H9 (cell line): ENCODE data around the gene RCAN3. TPM values are rescaled to one million over a fixed set of nuclear protein-coding genes. Genes with fewer than 3 reads are reported as not detected.

Experiments
- DNase-seq: peaks from one replicate; pipeline ENCODE4 v3.0.0-alpha.2; 2017
- H2AFZ ChIP-seq: one replicate; pipeline ENCODE4 v1.6.1; 2013; ENCODE audit warnings: mild to moderate bottlenecking, low read length, control low read depth, moderate library complexity
- H2AK5ac ChIP-seq: 2 replicates; pipeline ENCODE4 v1.6.1; 2013; ENCODE audit warnings: low read length, control low read depth, mixed read lengths; ENCODE audit not compliant: insufficient read length
- H2BK120ac ChIP-seq: one replicate; pipeline ENCODE4 v1.6.1; 2013; ENCODE audit warnings: low read depth, mild to moderate bottlenecking, low read length, control low read depth, inconsistent platforms; ENCODE audit not compliant: poor library complexity, severe bottlenecking
- H2BK12ac ChIP-seq: 2 replicates; pipeline ENCODE4 v1.6.1; 2013; ENCODE audit warnings: low read length, control low read depth, mixed read lengths, low read depth; ENCODE audit not compliant: insufficient read length
- H2BK15ac ChIP-seq: 2 replicates; pipeline ENCODE4 v1.6.1; 2013; ENCODE audit warnings: low read depth, low read length, control low read depth
- H2BK20ac ChIP-seq: one replicate; pipeline ENCODE4 v1.6.1; 2013; ENCODE audit warnings: low read depth, mild to moderate bottlenecking, low read length, control low read depth, inconsistent platforms; ENCODE audit not compliant: poor library complexity, severe bottlenecking
- H2BK5ac ChIP-seq: 2 replicates; pipeline ENCODE4 v1.6.1; 2013; ENCODE audit warnings: low read length, control low read depth, mixed read lengths; ENCODE audit not compliant: insufficient read length
- H3K14ac ChIP-seq: 2 replicates; pipeline ENCODE4 v1.6.1; 2013; ENCODE audit warnings: low read length, control low read depth; ENCODE audit not compliant: insufficient read depth
- H3K18ac ChIP-seq: 2 replicates; pipeline ENCODE4 v1.6.1; 2013; ENCODE audit warnings: low read depth, mild to moderate bottlenecking, mixed read lengths, low read length, control low read depth; ENCODE audit not compliant: insufficient read length
- H3K23ac ChIP-seq: 2 replicates; pipeline ENCODE4 v1.6.1; 2013; ENCODE audit warnings: low read length, control low read depth, mixed read lengths, low read depth; ENCODE audit not compliant: insufficient read length
- H3K23me2 ChIP-seq: 2 replicates; pipeline ENCODE4 v1.6.1; 2013; ENCODE audit warnings: low read depth, mild to moderate bottlenecking, mixed read lengths, low read length, control low read depth; ENCODE audit not compliant: insufficient read length, poor library complexity, severe bottlenecking
- H3K27ac ChIP-seq: 2 replicates; pipeline ENCODE4 v1.5.1; 2013; ENCODE audit warnings: low read length, control low read depth, mixed read lengths, low read depth; ENCODE audit not compliant: insufficient read length
- H3K27me3 ChIP-seq: 2 replicates; pipeline ENCODE4 v1.6.1; 2013; ENCODE audit warnings: low read length, control low read depth, inconsistent platforms; ENCODE audit not compliant: insufficient read depth
- H3K4ac ChIP-seq: 2 replicates; pipeline ENCODE4 v1.6.1; 2013; ENCODE audit warnings: low read depth, mild to moderate bottlenecking, control low read depth, inconsistent platforms, low read length, moderate library complexity
- H3K4me1 ChIP-seq: 2 replicates; pipeline ENCODE4 v1.6.1; 2013; ENCODE audit warnings: low read length, control low read depth, inconsistent platforms; ENCODE audit not compliant: insufficient read depth
- H3K4me2 ChIP-seq: 2 replicates; pipeline ENCODE4 v1.6.1; 2013; ENCODE audit warnings: low read length, control low read depth, mixed read lengths; ENCODE audit not compliant: insufficient read length, insufficient read depth
- H3K56ac ChIP-seq: 2 replicates; pipeline ENCODE4 v1.6.1; 2013; ENCODE audit warnings: low read depth, mild to moderate bottlenecking, mixed read lengths, low read length, control low read depth; ENCODE audit not compliant: insufficient read length
- H3K79me1 ChIP-seq: 2 replicates; pipeline ENCODE4 v1.6.1; 2013; ENCODE audit warnings: low read depth, mild to moderate bottlenecking, moderate library complexity, low read length, control low read depth, inconsistent platforms; ENCODE audit not compliant: insufficient read depth, poor library complexity, severe bottlenecking
- H3K79me2 ChIP-seq: 2 replicates; pipeline ENCODE4 v1.6.1; 2013; ENCODE audit warnings: low read length, control low read depth, inconsistent platforms; ENCODE audit not compliant: insufficient read depth
- H3K9ac ChIP-seq: 2 replicates; pipeline ENCODE4 v1.6.1; 2013; ENCODE audit warnings: low read length, control low read depth, mixed read lengths; ENCODE audit not compliant: insufficient read length; ENCODE audit errors: extremely low read depth
- H3K9me3 ChIP-seq: one replicate; pipeline ENCODE4 v1.6.1; 2013; ENCODE audit warnings: low read depth, low read length, inconsistent platforms; ENCODE audit not compliant: control insufficient read depth
- H3T11ph ChIP-seq: one replicate; pipeline ENCODE4 v1.6.1; 2013; ENCODE audit warnings: mild to moderate bottlenecking, low read length, control low read depth, inconsistent platforms
- H4K20me1 ChIP-seq: one replicate; pipeline ENCODE4 v1.6.1; 2013; ENCODE audit not compliant: control insufficient read depth, insufficient read length, insufficient read depth
- H4K5ac ChIP-seq: 2 replicates; pipeline ENCODE4 v1.6.1; 2013; ENCODE audit warnings: low read depth, mild to moderate bottlenecking, mixed read lengths, low read length, control low read depth; ENCODE audit not compliant: insufficient read length
- H4K8ac ChIP-seq: replicated peaks from 2 replicates; pipeline ENCODE4 v1.6.1; 2013; ENCODE audit warnings: low read length, control low read depth, mixed read lengths, low read depth; ENCODE audit not compliant: insufficient read length
- H4K91ac ChIP-seq: 2 replicates; pipeline ENCODE4 v1.6.1; 2013; ENCODE audit warnings: low read depth, mild to moderate bottlenecking, moderate library complexity, mixed read lengths, low read length, control low read depth; ENCODE audit not compliant: insufficient read length
- H3K27ac Mint-ChIP-seq, 3 experiments: 2 replicates in 2 of 3; 3 replicates in 1 of 3; pipeline ENCODE4 v1.8.0; 2020 to 2021; ENCODE audit warnings: mixed read lengths in 3 of 3, mild to moderate bottlenecking in 1 of 3, moderate library complexity in 1 of 3
- H3K27me3 Mint-ChIP-seq: 2 replicates; pipeline ENCODE4 v1.8.0; 2021; ENCODE audit warnings: low read depth, mild to moderate bottlenecking, moderate library complexity, mixed read lengths
- H3K36me3 Mint-ChIP-seq, 3 experiments: 2 replicates in 2 of 3; 3 replicates in 1 of 3; pipeline ENCODE4 v1.8.0; 2020 to 2021; ENCODE audit warnings: low read depth in 3 of 3, mixed read lengths in 3 of 3; ENCODE audit not compliant: insufficient read depth in 1 of 3
- H3K4me1 Mint-ChIP-seq, 2 experiments: 2 replicates each; pipeline ENCODE4 v1.8.0; 2020; ENCODE audit warnings: mixed read lengths in 2 of 2
- H3K4me3 Mint-ChIP-seq, 2 experiments: 2 replicates in 1 of 2; 3 replicates in 1 of 2; pipeline ENCODE4 v1.8.0; 2020 to 2021; ENCODE audit warnings: mild to moderate bottlenecking in 2 of 2, mixed read lengths in 2 of 2, moderate library complexity in 1 of 2
- H3K9me3 Mint-ChIP-seq, 2 experiments: 2 replicates in 1 of 2; 3 replicates in 1 of 2; pipeline ENCODE4 v1.8.0; 2020; ENCODE audit warnings: mild to moderate bottlenecking in 2 of 2, mixed read lengths in 2 of 2, moderate library complexity in 1 of 2
- WGBS: extraction: QIAGEN DNeasy Blood & Tissue Kit; methylation state at CpG from one replicate; pipeline ENCODE4 v1.1.7; 2013; ENCODE audit warnings: missing lambda C conversion rate, low lambda C conversion rate, mixed read lengths; ENCODE audit not compliant: insufficient read length; ENCODE audit errors: extremely low coverage; 5-methylcytosine and 5-hydroxymethylcytosine counted together
- total RNA-seq: library from RNA; stranded (reverse); gene quantifications from 2 replicates; pipeline ENCODE4 v1.2.1, GENCODE V29; 2021
- TF ChIP-seq, protein P1 (sequence below): fragments of 200-600 bp; sonication (generic); conservative IDR thresholded peaks from 3 replicates; pipeline ENCODE4 v1.8.0; 2021; ENCODE audit warnings: antibody characterized with exemption, mild to moderate bottlenecking

RCAN3 gene
- total RNA-seq, 1 experiment from 2014 or later, result 13.0 TPM

DNA sequence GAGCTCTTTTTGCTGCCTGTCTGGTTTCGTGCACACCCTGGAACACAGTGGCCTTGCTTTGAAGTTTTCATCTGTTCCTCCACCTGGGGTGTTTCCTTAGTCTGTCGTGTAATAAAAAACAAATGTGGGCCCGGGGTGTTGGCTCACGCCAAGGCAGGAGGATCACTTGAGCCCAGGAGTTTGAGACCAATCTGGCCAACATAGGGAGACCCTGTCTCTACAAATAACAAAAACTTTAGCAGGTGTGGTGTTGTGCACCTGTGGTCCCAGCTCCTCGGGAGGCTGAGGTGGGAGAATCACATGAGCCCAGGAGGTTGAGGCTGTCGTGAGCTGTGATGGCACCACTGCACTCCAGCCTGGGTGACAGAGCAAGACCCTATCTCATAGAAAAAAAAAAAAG is 57.7 kb downstream of the RCAN3 start:
- Histone ChIP-seq H3T11ph (no peak overlapping the region), H3K56ac (no peak overlapping the region), H4K91ac (no peak overlapping the region), H3K9ac (no peak overlapping the region), H4K20me1 (no peaks in the 10 kb centered on the region), H2BK5ac (no peak overlapping the region), H2AK5ac (no peak overlapping the region), H3K14ac (no peak overlapping the region), H3K9me3 (no peaks in the 10 kb centered on the region), H2BK20ac (no peak overlapping the region), H3K79me1 (no peaks in the 10 kb centered on the region), H4K8ac (no peak overlapping the region), H4K5ac (no peak overlapping the region), H3K18ac (no peak overlapping the region), H3K23me2 (peaks cover 7% of the 10 kb centered on the region), H2BK120ac (no peak overlapping the region), H3K23ac (no peak overlapping the region), H3K4me1 (no peaks in the 10 kb centered on the region; the same call in 1 of the 2 replicates), H3K4me2 (no peak overlapping the region), H2AFZ (no peak overlapping the region), H2BK12ac (no peak overlapping the region), H3K4ac (no peak overlapping the region), H3K27ac (no peak overlapping the region), H2BK15ac (no peak overlapping the region), H3K79me2 (no peaks in the 10 kb centered on the region), H3K27me3 (no peaks in the 10 kb centered on the region; the same call in 1 of the 2 replicates)
- H3K4me3 Mint-ChIP-seq, result no peak overlapping the region; a peak in 1 of 5 replicates
- H3K4me1 Mint-ChIP-seq, result peaks cover 18 to 26% of the 10 kb centered on the region in 2 experiments
- peaks cover 30% of the 10 kb centered on the region for H3K27me3 Mint-ChIP-seq
- TF ChIP-seq, protein P1, sequence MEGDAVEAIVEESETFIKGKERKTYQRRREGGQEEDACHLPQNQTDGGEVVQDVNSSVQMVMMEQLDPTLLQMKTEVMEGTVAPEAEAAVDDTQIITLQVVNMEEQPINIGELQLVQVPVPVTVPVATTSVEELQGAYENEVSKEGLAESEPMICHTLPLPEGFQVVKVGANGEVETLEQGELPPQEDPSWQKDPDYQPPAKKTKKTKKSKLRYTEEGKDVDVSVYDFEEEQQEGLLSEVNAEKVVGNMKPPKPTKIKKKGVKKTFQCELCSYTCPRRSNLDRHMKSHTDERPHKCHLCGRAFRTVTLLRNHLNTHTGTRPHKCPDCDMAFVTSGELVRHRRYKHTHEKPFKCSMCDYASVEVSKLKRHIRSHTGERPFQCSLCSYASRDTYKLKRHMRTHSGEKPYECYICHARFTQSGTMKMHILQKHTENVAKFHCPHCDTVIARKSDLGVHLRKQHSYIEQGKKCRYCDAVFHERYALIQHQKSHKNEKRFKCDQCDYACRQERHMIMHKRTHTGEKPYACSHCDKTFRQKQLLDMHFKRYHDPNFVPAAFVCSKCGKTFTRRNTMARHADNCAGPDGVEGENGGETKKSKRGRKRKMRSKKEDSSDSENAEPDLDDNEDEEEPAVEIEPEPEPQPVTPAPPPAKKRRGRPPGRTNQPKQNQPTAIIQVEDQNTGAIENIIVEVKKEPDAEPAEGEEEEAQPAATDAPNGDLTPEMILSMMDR, result no peak
- peak overlapping the region in 1 of 3 experiments; percentile 14; a peak in 1 of 7 replicates for H3K27ac Mint-ChIP-seq
- H3K9me3 Mint-ChIP-seq, result peaks cover 4 to 7% of the 10 kb centered on the region in 2 experiments; a peak in 4 of 5 replicates
- WGBS, result no CpG with 5 or more reads among the region's 6 CpGs
- peaks cover 0 to 3% (median 0%) of the 10 kb centered on the region in 3 experiments; a peak in 2 of 7 replicates for H3K36me3 Mint-ChIP-seq
- DNase-seq, result no peak
